Measurements from ENCODE around the gene ZNF285. TPM values are rescaled to one million over a fixed set of nuclear protein-coding genes. Genes with fewer than 3 reads are reported as not detected.

Gene ZNF285
- total RNA-seq (2022; extraction: Qiagen RNA extraction): 2.0 to 3.2 TPM (median 2.3 TPM) in 5 replicates

GRCh38 chr19:44401139-44402115 lies at the start of gene ZNF285:
TSS of gene ZNF285 (minus strand) at chr19:44401608. CDS start at chr19:44397213, 4,395 bp downstream.

GRCh38 chr19:44447916-44448674 lies 46.7 kb upstream of the ZNF285 start, which contains the start of gene ZNF229:
TSS of gene ZNF229 (minus strand) at chr19:44448472. CDS start at chr19:44442847, 5,625 bp downstream.

GRCh38 chr19:44356383-44357111 lies 44.9 kb downstream of the ZNF285 start, which contains the start of gene ZNF112:
TSS of gene ZNF112 (minus strand) at chr19:44356680. CDS start at chr19:44340539, 16,141 bp downstream.

Other genes starting within 250 kb of the ZNF285 start
- gene ZNF226, start 236.5 kb downstream of the ZNF285 start, total RNA-seq (2022; extraction: Qiagen RNA extraction): 18.3 to 21.5 TPM (median 18.7 TPM) in 5 replicates
- gene ZNF227, start 189.1 kb downstream of the ZNF285 start, total RNA-seq (2022; extraction: Qiagen RNA extraction): 9.3 to 13.7 TPM (median 10.1 TPM) in 5 replicates
- 0.51 to 0.83 TPM (median 0.63 TPM) in 5 replicates for gene ZNF233, start 141.7 kb downstream of the ZNF285 start, total RNA-seq (2022; extraction: Qiagen RNA extraction)
- gene ZNF235, start 96.6 kb downstream of the ZNF285 start, total RNA-seq (2022; extraction: Qiagen RNA extraction): 2.8 to 4.5 TPM (median 3.1 TPM) in 5 replicates
- gene ZNF112, start 44.9 kb downstream of the ZNF285 start, total RNA-seq (2022; extraction: Qiagen RNA extraction): 1.6 to 2.6 TPM (median 2.1 TPM) in 5 replicates
- gene ZNF229, start 46.9 kb upstream of the ZNF285 start, total RNA-seq (2022; extraction: Qiagen RNA extraction): 2.3 to 3.1 TPM (median 2.8 TPM) in 5 replicates
- 7.1 to 9.1 TPM (median 7.9 TPM) in 5 replicates for gene ZNF180, start 98.9 kb upstream of the ZNF285 start, total RNA-seq (2022; extraction: Qiagen RNA extraction)
- gene CEACAM20, start 128.1 kb upstream of the ZNF285 start, total RNA-seq (2022; extraction: Qiagen RNA extraction): 0.08 to 0.10 TPM in 2 of 5 replicates, not detected in the others
- 0.15 to 0.84 TPM (median 0.66 TPM) in 5 replicates for gene IGSF23, start 212.0 kb upstream of the ZNF285 start, total RNA-seq (2022; extraction: Qiagen RNA extraction)
- gene PVR, start 242.3 kb upstream of the ZNF285 start, total RNA-seq (2022; extraction: Qiagen RNA extraction): 100 to 124 TPM (median 118 TPM) in 5 replicates

Data from A549 treated with Hydrocortisone at 1 μM for 4 hours (cell line).